Measurements from ENCODE around the gene CC2D2B.

DNA sequence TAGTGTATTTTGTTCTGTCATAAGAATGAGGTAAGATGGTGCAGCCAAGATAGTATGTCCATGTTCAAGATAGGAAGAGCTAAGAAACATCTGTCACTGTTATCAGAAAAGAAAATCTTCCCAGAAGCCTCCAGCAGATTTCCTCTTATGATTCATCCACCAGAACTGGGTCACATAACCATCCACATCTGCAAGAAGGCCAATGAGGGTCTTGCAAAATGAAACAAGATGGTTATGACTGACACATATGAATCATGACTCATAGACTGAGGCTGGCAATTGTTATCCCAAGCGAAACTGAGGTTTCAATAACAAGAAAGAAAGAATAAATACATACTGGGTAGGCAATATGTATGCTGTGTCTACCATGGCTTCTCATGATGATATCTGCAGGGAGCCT, 165.9 kb downstream of the CC2D2B start:
- no peak for TF ChIP-seq CTCF (IDR thresholded peaks at IDR 0.05 in 8 of 11, conservative IDR thresholded peaks at IDR 0.05 in 3 of 11)
- TF ChIP-seq POLR2A (IDR thresholded peaks at IDR 0.05) = no peak

Measured in spleen (tissue), 7 donors.